ENCODE measurements around the gene ITPR2. TPM values are rescaled to one million over a fixed set of nuclear protein-coding genes. Genes with fewer than 3 reads are reported as not detected.
A peak's percentile ranks its signal among the peaks of the same experiment; 100 is the strongest.

ITPR2 gene
- total RNA-seq, 3 donors from 2014 or later: 33.3 to 60.8 (median 54.0) TPM

DNA sequence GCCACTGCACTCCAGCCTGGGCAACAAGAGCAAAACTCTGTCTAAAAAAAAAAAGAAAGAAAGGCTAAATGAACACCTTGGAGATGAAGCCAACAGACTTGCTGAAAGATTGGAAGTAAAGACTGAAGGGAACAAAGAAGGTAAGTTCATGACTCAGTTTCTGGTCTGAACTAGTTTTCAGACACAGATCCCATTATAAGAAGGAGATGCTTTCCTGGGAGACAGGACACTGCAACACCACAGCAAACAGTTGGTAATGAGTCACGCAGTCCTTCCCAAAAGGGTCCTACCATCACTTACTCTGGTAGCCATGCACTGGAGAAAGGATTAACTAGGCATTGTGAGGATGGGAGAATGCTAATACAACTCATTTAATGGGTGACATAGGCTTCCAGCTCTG is 540.4 kb downstream of the ITPR2 start:
- no peaks in the 10 kb centered on the region for H3K9me3 ChIP-seq
- TF ChIP-seq, protein P1, sequence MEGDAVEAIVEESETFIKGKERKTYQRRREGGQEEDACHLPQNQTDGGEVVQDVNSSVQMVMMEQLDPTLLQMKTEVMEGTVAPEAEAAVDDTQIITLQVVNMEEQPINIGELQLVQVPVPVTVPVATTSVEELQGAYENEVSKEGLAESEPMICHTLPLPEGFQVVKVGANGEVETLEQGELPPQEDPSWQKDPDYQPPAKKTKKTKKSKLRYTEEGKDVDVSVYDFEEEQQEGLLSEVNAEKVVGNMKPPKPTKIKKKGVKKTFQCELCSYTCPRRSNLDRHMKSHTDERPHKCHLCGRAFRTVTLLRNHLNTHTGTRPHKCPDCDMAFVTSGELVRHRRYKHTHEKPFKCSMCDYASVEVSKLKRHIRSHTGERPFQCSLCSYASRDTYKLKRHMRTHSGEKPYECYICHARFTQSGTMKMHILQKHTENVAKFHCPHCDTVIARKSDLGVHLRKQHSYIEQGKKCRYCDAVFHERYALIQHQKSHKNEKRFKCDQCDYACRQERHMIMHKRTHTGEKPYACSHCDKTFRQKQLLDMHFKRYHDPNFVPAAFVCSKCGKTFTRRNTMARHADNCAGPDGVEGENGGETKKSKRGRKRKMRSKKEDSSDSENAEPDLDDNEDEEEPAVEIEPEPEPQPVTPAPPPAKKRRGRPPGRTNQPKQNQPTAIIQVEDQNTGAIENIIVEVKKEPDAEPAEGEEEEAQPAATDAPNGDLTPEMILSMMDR (IDR thresholded peaks at IDR 0.05): no peak

GRCh38 chr12:26290565-26290964 is 542.4 kb downstream of the ITPR2 start:
- DNase-seq (no peak), ATAC-seq (no peak)
- no peaks in the 10 kb centered on the region for H3K4me1 ChIP-seq (ENCODE audit: low read depth)
- no peaks in the 10 kb centered on the region for H3K9me3 ChIP-seq
- intact Hi-C loops (cut with DNase I, micrococcal nuclease): no loop called here
- TF ChIP-seq, protein P1 (IDR thresholded peaks at IDR 0.05): no peak
- H3K4me3 ChIP-seq: no peak overlapping the region
- no peaks in the 10 kb centered on the region for H3K36me3 ChIP-seq (ENCODE audit: low read depth)

More for the DNA sequence above, 540.4 kb downstream of the ITPR2 start:
- DNase-seq (no peak), ATAC-seq (no peak)
- intact Hi-C loops (cut with DNase I, micrococcal nuclease): no loop called here
- no peaks in the 10 kb centered on the region for H3K4me1 ChIP-seq (ENCODE audit: low read depth)
- no peaks in the 10 kb centered on the region for H3K36me3 ChIP-seq (ENCODE audit: low read depth)
- H3K4me3 ChIP-seq: no peak overlapping the region

DNA sequence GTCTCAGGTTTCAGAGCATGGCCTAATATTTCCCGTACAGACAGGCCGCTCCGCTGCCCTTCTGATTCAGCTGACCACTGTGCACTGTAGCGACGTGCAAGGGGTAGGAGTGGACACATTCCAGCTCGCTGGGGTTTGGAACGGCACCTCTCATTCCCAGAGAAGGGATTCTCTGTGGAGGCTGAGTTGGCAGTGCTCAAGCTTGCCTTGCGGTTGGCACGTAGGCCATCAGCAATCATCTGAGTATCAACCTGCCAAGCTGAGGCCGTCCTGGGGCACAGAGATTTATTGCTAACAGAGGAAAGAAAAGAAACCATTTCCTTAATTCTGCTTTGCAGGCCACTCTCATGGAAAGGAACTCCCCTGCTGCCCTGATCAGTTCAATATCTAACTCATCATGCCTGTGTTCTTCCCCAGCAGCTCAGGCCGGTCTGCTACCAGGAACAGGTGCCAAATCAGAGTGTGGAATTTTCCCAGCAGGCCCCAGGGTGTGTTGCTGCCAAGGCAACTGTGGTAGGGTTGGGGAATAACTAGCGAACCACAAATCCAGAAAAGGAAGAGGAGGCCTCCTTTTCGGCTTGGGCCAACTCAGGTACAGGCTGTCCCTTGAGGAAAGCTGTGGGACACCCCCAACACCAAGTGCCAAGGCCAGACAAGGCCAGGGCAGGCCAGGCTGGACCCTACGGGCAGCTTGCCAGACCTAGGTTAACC is 545.2 kb downstream of the ITPR2 start:
- ATAC-seq (peak; percentile 42), DNase-seq (no peak)
- no peaks in the 10 kb centered on the region for H3K36me3 ChIP-seq (ENCODE audit: low read depth)
- no peak overlapping the region for H3K4me3 ChIP-seq
- no peaks in the 10 kb centered on the region for H3K9me3 ChIP-seq
- TF ChIP-seq, protein P1 (IDR thresholded peaks at IDR 0.05): no peak
- H3K4me1 ChIP-seq (ENCODE audit: low read depth): no peaks in the 10 kb centered on the region
- intact Hi-C loops (cut with DNase I, micrococcal nuclease): no loop called here

Other genes starting within 250 kb of the ITPR2 start
- 10 to 100 TPM; 15.0 to 17.6 (median 17.2) TPM for gene INTS13, start 104.8 kb upstream of the ITPR2 start, total RNA-seq
- 10 to 100 TPM; 25.1 to 50.9 (median 28.2) TPM for gene FGFR1OP2, start 105.3 kb upstream of the ITPR2 start, total RNA-seq
- gene TM7SF3, start 181.2 kb upstream of the ITPR2 start, total RNA-seq: 10 to 100 TPM; 47.6 to 69.9 (median 48.0) TPM
- 10 to 100 TPM; 37.0 to 56.9 (median 38.8) TPM for gene MED21, start 189.4 kb upstream of the ITPR2 start, total RNA-seq
- not detected for gene C12orf71, start 249.4 kb upstream of the ITPR2 start, total RNA-seq

All from mucosa of descending colon (tissue), 3 donors.